DOHH2 (cell line): Measurements from ENCODE around the gene BHLHA15.

Source experiments
- H3F3A ChIP-seq: fragments of 200-600 bp; sonication (generic), shearing (Covaris generic); 2 replicates; pipeline ENCODE4 v1.6.0; 2016; ENCODE audit warnings: antibody characterized with exemption, mild to moderate bottlenecking; ENCODE audit not compliant: control insufficient read depth, insufficient read depth
- H3K27ac ChIP-seq: fragments of 200-600 bp; sonication (generic); 2 replicates; pipeline ENCODE4 v1.5.1; 2014; ENCODE audit warnings: low read depth, mild to moderate bottlenecking, low read length, moderate library complexity
- H3K27me3 ChIP-seq: fragments of 200-600 bp; sonication (generic); 2 replicates; pipeline ENCODE4 v1.6.1; 2014; ENCODE audit warnings: mild to moderate bottlenecking, low read length, mixed read lengths; ENCODE audit not compliant: control insufficient read depth
- H3K36me3 ChIP-seq: fragments of 200-600 bp; sonication (generic); 2 replicates; pipeline ENCODE4 v1.6.1; 2014; ENCODE audit warnings: mild to moderate bottlenecking, low read length, moderate library complexity, mixed read lengths; ENCODE audit not compliant: control insufficient read depth
- H3K4me1 ChIP-seq: fragments of 200-600 bp; sonication (generic); 2 replicates; pipeline ENCODE4 v1.6.1; 2014; ENCODE audit warnings: mild to moderate bottlenecking, low read length, mixed read lengths; ENCODE audit not compliant: control insufficient read depth
- H3K4me2 ChIP-seq: fragments of 200-600 bp; sonication (generic); 2 replicates; pipeline ENCODE4 v1.6.0; 2014; ENCODE audit warnings: mild to moderate bottlenecking, low read length, moderate library complexity
- H3K4me3 ChIP-seq: fragments of 200-600 bp; sonication (generic); 2 replicates; pipeline ENCODE4 v1.5.1; 2014; ENCODE audit warnings: mild to moderate bottlenecking, low read length, mixed read lengths
- H3K79me2 ChIP-seq: fragments of 200-600 bp; sonication (generic); 2 replicates; pipeline ENCODE4 v1.6.1; 2014; ENCODE audit warnings: mild to moderate bottlenecking, low read length, mixed read lengths; ENCODE audit not compliant: control insufficient read depth
- H3K9me2 ChIP-seq: fragments of 200-600 bp; sonication (generic); replicated peaks from 2 replicates; pipeline ENCODE4 v1.6.1; 2014; ENCODE audit warnings: mild to moderate bottlenecking, low read length, mixed read lengths; ENCODE audit not compliant: control insufficient read depth
- H3K9me3 ChIP-seq: fragments of 200-600 bp; sonication (generic); 2 replicates; pipeline ENCODE4 v1.6.1; 2014; ENCODE audit warnings: antibody characterized with exemption, low read length, mixed read lengths; ENCODE audit not compliant: control insufficient read depth, insufficient read depth
- H4K20me1 ChIP-seq: fragments of 200-600 bp; sonication (generic); 2 replicates; pipeline ENCODE4 v1.6.0; 2014; ENCODE audit warnings: low read depth, mild to moderate bottlenecking, antibody characterized with exemption, low read length, moderate library complexity; ENCODE audit not compliant: control insufficient read depth, insufficient read depth
- EZH2phosphoT487 ChIP-seq: fragments of 200-600 bp; sonication (generic); IDR thresholded peaks from 2 replicates; pipeline ENCODE4 v1.6.1; 2017; ENCODE audit warnings: borderline replicate concordance, mild to moderate bottlenecking, antibody characterized with exemption, low read length, moderate library complexity, mixed read lengths
- TF ChIP-seq, protein P1 (sequence below): fragments of 200-600 bp; sonication (generic); IDR thresholded peaks from one replicate; pipeline ENCODE4 v1.5.1; 2014; ENCODE audit warnings: antibody characterized with exemption, mild to moderate bottlenecking, low read depth, low read length; ENCODE audit not compliant: poor library complexity, severe bottlenecking

Gene BHLHA15

GRCh38 chr7:98257701-98258100 lies 46.5 kb downstream of the BHLHA15 start:
- Histone ChIP-seq H3K27me3 (no peaks in the 10 kb centered on the region), H3K27ac (no peak overlapping the region), H3F3A (no peaks in the 10 kb centered on the region), H3K4me2 (no peak overlapping the region), H3K4me3 (no peak overlapping the region), H3K9me2 (no peaks in the 10 kb centered on the region), H3K4me1 (peaks cover 5% of the 10 kb centered on the region), H3K36me3 (peaks cover 3% of the 10 kb centered on the region; the same call in 1 of the 2 replicates), H4K20me1 (no peaks in the 10 kb centered on the region), H3K79me2 (peaks cover 3% of the 10 kb centered on the region), H3K9me3 (peaks cover 8% of the 10 kb centered on the region; the same call in 1 of the 2 replicates)
- TF ChIP-seq EZH2phosphoT487: no peak
- TF ChIP-seq, protein P1, sequence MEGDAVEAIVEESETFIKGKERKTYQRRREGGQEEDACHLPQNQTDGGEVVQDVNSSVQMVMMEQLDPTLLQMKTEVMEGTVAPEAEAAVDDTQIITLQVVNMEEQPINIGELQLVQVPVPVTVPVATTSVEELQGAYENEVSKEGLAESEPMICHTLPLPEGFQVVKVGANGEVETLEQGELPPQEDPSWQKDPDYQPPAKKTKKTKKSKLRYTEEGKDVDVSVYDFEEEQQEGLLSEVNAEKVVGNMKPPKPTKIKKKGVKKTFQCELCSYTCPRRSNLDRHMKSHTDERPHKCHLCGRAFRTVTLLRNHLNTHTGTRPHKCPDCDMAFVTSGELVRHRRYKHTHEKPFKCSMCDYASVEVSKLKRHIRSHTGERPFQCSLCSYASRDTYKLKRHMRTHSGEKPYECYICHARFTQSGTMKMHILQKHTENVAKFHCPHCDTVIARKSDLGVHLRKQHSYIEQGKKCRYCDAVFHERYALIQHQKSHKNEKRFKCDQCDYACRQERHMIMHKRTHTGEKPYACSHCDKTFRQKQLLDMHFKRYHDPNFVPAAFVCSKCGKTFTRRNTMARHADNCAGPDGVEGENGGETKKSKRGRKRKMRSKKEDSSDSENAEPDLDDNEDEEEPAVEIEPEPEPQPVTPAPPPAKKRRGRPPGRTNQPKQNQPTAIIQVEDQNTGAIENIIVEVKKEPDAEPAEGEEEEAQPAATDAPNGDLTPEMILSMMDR: no peak
